ENCODE results near the gene RPL29.
"Not testable (repeated sequence)": the region's sequence is repeated elsewhere in the genome, so short reads cannot be mapped to it uniquely, and the experiment has no call there.

RPL29 gene

DNA sequence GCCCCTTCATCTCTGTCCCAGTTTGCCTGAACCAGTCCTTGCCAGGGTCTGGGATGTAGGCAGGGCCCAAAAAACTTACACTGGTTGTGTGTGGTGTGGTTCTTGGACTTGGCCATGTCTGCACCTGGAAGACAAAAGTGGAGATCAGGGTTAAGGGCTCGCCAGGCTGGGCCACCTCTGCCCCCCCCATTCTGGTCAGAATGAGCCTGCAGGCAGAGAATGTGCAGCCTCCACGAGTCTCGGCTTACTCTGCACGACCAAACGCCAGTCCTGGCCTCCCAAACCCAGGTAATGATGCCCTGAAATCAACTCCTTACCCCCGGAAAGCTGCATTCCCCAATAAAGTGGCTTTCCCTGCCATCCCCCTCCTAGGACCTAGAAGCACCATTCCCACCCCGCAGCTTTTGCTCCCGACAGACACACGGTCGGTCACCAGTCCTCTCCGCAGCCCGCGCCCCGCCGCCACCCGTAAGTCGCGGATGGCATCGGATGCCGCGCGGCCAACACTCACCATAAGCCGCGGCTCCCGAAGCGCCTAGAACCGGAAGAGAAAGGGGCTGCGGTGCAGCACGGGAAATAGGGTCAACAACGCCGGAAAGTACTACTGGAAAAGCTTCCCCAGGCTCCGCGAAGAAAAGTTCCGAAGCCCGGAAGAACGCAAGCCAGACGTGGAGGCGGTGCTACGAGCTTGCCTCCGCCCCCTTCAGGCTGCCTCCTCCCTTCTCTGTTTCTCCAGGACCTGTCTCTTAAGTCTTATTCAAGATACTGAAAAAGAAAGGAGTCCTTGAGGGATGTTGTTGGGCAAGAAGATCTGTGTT is at the start of gene RPL29:
Gene RPL29, minus strand, starts transcription at position 550 of the 818 bp plus-strand sequence. Its CDS starts 434 bp downstream, at position 116.
- peak; percentile 84 for DNase-seq (ENCODE audit: low read depth)

DNA sequence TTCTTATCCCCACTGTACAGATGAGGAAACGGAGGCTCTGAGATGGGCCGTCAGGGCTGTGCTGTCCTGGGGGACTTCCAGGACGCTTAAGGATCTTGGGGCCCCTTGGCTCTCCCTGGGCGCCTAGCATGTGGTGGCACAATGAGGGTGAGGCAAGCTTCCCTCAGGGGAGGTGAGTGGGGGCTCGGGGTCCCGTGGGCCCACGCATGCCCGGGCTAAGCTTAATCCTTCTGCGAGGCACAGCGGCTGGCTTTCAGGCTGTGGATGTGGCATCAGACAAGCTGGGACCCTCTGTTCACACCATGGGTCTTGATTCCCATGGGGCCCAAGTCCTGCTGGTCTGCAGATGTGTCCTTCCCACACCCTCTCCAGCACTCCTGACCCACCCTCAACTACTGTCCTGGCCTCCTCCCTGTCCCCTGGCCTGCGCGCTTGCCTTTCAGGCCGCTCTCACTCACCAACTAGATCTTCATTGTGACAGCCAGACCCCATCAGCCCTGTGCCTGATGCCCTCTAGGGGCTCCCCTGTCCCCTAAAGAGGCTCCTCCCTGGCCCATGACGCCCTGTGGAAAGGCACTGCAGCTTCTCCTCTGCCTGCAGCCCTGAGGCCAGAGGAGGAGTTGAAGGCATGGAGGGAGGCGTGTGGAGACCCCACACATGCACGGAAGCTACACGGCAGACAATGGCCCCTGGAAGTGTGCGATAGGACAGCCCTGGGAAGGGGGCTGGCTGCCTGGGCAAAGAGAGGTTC is 49.3 kb upstream of the RPL29 start:
- no peak for DNase-seq (ENCODE audit: low read depth)

DNA sequence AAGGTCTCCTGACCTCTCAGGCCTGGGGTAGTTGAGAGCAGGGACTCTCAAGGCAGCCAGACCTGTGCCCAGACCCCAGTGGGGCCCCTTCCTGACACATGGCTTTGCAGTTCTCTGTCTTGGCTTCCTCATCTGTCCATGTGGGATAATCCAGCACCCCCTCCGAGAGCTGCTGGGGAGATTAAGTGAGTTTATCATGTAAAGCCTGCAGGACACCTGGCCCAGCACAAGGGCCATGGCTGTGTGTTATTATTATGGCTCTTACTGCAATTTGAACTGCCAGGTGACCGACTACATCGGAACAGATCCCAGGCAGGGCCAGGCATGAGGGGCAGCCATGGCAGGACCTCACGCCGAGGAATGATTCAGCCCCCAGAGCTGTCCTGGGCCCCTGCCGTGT is 48.1 kb upstream of the RPL29 start:
- no peak for DNase-seq (ENCODE audit: low read depth)

DNA sequence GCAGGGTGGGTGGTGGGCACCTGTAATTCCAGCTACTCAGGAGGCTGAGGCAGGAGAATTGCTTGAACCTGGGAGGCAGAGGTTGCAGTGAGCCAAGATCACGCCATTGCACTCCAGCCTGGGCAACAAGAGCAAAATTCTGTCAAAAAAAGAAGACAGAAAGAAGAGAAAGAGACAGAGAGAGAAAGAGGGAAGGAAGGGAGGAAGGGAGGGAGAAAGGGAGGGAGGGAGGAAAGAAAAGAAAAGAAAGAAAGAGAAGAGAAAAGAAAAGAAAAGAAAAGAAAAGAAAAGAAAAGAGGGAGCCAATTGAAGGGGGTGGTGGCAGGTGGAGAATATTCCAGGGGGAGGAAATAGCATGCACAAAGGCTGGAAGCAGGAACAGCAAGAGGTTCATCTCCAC is 47.3 kb upstream of the RPL29 start:
- not testable (repeated sequence) for DNase-seq (ENCODE audit: low read depth)

DNA sequence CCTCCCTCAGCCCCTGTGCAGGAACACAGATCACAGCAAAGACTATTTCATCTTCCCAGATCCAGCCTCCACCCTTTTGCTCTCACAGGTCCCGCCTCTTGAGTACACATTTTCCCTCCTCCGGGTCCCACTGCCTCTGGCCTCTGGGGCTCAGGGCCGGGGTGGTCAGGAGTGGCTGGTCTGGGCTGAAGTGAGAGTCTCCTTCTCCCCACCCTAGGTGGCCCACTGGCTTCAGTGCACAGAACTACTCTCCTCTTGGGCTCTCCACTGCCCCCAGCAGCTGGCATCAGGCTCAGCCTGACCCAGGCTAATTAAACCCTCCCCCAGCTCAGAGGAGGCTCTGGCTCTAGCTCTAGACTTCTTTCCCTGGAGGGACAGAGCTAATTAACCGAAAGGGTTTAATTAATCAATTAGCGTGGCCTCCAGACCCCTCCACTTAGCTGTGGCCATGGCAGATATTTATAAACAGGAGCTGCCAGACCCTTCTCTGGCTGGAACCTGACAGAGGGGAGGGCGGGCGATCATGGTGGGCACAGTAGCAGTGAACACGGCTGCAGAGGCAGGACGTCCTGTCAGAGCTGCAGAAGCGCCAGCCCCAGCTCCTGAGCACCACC is 45.5 kb upstream of the RPL29 start:
- no peak for DNase-seq (ENCODE audit: low read depth)

DNA sequence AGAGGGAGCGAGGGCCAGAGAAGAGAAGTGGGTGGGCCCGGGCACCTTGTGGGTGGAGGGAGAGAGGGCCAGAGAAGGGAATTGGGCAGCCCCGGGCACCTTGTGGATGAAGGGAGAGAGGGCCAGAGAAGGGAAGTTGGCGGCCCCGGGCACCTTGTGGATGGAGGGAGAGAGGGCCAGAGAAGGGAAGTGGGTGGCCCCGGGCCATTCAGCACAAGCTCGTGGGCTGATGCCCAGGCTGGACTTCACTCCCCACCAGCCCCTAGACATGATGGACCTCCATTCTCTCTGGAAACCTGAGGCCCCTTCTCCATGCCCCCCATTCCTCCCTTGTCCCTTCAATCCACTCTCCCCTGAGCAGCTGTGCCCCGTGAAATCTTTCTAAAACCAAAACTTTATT is 44.9 kb upstream of the RPL29 start:
- no peak for DNase-seq (ENCODE audit: low read depth)

DNA sequence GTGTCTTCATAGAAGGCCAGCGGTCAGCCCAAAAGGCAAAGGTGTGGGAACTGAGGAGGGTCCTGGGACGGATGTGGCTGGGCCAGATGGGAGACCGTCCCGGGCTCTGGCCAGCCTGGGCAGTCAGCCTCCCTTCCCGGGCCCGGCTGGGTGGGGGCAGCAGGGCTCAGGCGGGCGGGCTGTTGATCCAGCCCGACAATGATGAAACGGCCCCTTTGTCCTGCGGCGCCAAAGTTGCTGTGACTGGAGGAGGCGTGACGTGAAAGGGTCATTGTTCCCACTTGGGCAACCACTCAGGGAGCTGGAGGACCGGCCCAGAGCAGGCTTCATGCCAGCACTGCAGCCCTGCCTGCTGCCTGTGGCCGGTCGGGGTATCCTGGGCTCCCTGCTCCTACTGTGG is 44.2 kb upstream of the RPL29 start:
- no peak for DNase-seq (ENCODE audit: low read depth)

DNA sequence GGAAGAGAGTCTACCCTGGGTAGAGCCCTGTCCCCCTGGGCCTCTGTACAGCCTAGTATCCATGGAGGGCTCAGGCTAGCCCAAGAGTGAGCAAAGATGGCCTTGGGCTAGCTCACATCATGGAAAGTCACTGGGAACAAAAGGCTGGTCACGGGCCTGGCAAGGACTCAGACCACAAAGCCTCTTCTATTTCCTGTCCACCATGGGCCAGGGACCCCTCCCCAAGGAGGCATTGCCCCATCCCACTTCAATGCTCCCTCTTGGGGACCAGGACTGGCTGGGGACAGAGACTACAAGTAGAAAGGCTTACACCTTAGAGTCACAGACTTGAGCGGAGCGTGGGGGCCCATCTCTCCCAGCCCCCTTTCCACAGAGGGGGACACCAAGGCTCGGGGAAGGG is 43.7 kb upstream of the RPL29 start:
- no peak for DNase-seq (ENCODE audit: low read depth)

DNA sequence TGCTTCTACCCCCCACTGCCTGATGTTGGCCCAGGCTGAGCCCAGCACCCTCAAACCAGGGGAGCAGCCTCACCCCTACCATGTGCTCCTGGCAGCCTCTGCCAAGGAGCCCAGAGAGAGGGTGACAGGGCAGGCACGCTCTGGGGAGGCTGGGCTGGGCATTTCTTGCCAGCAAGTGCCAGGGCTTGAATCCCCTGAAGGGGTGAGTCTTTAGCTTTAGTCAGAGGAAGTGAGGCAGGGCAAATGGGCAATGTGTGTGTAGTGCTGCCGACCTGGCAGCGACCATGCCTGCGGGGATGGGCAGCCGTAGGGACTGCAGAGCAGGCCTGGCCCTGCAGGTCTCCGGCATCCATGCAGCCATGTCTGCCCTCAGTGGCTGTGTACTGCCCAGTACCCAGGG is 42.5 kb upstream of the RPL29 start:
- no peak for DNase-seq (ENCODE audit: low read depth)

DNA sequence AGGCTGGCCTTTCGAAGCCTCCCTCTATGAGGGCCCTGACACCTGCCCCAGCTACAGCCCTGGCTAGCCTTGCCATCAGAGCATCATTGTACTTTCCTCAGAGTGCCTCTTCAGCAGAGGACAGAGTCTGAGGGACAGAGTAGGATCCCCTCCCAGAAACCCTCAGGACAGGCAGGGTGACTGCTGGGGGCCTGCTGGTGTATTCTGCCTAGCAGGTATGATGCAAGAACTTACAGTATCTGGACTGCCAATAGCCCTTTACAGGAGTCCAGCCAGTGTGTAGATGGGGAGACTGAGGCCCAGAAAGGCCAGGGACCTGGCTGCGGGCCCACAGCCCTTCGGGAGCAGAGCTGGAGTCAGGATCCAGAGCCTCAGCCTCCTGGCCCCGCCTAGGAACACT is 41.6 kb upstream of the RPL29 start:
- DNase-seq (ENCODE audit: low read depth): no peak

DNA sequence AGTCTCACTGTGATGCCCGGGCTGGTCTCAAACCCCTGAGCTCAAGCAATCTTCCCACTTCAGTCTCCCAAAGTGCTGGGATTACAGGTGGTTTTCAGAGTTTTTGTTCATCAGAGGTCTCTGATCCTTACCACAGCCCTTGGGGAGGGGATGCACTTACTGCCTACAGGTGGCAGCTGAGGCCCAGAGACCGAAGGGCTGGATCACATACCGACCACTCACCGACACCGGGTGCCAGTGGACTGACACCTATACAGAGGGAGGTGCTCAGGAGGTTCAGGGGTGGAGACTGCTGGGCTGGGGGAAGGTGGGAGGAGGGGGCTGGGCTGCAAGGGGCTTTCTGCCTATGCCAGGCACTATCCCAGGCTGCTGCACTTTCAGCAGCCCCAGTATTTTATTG is 41.1 kb upstream of the RPL29 start:
- DNase-seq (ENCODE audit: low read depth): no peak

DNA sequence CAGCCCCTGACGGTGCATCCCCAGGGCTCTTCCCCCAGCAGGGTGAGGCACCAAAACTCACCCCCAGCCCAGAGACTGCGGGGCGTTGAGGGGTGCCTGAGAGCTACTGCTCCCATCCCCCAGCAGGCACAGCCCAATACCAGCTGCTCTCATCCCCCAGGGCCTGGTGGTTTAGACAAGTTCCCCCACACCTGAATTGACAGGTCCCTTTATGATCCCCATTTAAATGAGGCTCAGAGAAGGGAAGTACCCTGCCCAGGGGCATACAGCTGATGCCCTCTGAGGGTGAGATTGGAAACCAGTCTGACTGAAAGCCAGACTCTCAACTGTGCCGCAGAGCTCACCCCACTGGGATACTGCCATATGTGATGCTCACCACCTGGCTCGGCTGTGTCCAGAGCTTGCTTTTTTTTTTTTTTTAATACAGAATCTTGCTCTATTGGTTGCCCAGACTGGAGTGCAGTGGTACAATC is 40.6 kb upstream of the RPL29 start:
- DNase-seq (ENCODE audit: low read depth): no peak

DNA sequence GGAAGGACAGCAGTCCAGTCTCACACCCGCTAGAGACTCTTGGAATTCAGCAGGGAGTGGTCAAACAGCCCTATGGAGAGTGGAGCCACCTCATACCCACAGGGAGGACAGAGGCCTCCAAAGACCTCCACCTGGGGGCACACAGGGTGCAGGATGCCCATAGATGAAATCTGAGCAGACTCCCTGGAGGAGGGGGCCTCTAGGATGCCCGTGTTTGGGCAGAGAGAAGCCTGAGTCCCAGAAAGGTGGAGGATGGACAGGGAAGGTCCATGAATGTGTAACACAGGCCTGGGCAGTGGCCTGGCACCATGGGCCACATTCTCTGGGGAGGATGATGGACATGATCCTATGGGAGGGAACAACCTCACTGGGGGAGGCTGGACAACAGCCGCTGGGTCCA is 39.0 kb upstream of the RPL29 start:
- DNase-seq (ENCODE audit: low read depth): no peak

DNA sequence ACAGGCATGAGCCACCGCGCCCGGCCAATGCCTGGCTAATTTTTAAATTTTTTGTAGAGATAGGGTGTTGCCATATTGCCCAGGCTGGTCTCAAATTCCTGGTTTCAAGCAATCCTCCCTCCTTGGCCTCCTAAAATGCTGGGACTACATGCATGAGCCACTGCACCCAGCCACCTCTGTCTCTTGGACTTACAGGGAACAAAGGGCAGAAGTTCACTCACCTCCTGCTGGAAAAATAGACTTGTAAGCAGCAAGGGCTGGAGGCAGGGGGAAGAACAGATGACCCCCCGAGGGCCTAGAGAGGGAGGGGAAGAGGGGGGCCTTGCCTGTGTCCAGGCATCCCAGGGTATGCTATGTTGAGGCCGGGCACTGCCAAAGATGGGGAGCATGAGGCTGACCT is 38.5 kb upstream of the RPL29 start:
- no peak for DNase-seq (ENCODE audit: low read depth)

DNA sequence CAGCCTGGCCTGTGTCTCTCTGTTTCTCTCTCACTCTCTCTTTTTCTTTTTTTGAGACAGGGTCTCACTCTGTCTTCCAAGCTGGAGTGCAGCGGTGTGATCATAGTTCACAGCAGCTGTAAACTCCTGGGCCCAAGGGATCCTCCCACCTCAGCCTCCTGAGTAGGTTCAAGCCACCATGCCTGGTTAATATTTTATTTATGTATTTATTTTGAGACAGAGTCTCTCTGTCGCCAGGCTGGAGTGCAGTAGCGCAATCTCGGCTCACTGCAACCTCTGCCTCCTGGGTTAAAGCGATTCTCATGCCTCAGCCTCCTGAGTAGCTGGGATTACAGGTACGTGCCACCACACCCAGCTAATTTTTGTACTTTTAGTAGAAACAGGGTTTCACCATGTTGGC is 38.1 kb upstream of the RPL29 start:
- DNase-seq (ENCODE audit: low read depth): not testable (repeated sequence)

DNA sequence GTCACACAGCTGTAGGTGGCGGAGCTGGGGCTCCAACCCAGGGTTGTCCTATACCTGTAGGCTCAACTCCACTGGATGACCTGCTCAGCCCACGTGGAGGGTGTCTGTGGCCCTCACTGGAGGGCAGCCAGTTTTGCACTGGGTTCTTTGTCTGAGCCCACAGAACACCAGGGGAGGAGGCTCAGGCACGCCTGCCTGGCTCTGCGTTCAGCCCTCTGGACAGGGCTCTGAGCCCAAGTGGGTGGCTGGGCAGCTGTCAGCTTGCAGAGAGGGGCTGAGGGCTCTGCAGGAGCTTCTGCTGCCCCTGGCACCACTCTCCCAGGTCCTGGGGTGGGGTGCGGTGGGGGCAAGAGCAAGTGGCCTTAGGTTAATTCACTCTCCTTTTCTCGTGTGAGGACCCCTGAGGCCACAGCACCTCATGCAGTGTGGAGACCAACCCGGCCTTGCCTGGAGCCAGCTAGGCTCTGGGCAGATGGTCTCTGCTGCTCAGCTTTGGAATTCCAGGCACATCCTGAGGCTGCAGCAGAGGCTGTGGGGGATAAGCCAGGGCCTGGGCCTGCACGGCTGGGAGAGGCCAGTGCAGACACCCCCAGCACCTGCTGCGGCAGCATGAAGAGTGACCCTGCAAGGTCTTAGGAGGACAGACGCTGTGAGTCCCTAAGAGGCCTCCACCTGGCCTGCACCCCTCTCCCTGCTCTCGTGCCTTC is 37.2 kb upstream of the RPL29 start:
- no peak for DNase-seq (ENCODE audit: low read depth)

DNA sequence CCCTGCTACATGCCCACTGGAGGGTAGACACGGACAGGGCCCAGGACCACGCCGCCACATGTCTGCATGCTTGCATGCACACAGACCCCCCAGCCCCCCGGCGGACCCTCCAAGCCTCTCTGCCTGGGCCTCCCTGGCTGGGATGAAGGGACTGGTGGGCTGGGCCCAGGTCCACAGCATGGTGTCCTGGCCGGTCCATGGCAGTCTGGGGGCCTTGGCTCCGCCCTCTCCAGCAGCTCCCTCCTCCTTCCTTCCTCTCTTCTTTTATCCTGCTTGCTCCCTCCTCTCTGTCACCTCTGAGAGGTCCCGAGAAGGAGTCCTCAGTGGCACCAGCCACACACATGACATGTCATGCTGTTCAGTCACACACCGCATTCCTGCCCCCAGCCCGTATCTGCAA is 36.2 kb upstream of the RPL29 start:
- no peak for DNase-seq (ENCODE audit: low read depth)

DNA sequence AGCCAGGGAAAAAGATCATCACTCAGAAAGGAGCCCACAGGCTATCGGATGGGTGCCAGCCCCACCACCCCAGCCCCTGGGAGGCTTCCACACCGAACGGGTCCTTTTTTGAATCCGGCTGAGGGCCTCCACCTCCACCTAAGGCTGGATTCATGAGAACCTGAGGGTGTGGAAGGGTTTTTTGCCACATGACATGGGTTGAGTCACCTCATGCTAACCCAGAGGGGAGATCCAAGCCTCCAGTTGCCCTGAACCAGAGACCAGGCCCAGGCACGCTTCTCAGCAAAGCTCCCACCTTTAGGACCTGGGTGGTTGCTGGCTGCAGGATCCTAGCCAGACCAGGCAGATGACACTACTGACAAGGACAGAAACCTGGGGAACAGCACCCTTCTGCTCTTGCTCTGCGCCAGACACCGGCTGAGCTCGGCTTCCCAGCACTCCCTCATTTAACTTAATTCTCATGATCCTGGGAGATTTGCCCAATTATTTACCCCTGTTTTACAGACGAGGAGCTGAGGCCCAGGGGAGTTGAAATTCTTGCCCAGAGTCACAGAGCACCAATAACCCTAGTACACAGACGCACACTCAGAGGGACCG is 35.1 kb upstream of the RPL29 start:
- DNase-seq (ENCODE audit: low read depth): no peak

DNA sequence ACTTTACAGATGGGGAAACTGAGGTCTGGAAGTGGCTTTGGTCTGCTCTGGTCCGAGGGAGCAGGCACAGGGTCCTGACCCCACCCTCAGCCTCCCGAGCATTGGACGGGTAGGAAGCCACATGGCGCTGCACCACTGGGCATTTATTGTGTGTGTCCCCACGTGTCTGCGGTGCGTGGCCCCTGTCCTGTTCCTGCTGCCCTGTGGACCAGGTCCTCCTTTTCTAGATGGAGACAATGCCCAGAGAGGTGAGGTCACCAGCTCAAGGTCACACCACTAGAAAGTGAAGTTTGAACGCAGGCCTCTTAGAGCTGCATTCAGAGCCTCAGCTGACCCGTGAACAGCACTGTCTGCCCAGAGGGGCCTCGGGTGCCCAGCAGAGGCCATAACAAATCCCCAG is 33.8 kb upstream of the RPL29 start:
- DNase-seq (ENCODE audit: low read depth): no peak

DNA sequence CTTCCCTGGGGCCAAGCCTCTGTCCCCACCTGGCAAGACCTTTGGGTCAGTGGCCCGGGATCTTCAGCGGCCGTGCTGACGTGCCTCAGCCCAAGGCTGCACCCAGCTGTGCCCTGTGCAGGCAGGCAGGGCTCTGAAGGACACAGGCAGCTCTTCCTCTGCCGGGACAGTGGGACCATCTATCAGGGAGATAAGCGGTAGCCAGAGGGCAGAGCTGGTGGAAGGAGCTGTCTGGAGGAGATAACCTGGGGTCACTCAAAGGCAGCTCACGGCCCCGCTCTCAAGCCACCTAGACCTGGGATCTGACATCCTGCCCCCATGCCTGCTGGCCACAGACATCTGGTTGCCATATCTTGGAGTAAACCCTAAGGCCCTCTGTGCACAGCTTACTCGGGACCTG is 33.4 kb upstream of the RPL29 start:
- DNase-seq (ENCODE audit: low read depth): no peak

DNA sequence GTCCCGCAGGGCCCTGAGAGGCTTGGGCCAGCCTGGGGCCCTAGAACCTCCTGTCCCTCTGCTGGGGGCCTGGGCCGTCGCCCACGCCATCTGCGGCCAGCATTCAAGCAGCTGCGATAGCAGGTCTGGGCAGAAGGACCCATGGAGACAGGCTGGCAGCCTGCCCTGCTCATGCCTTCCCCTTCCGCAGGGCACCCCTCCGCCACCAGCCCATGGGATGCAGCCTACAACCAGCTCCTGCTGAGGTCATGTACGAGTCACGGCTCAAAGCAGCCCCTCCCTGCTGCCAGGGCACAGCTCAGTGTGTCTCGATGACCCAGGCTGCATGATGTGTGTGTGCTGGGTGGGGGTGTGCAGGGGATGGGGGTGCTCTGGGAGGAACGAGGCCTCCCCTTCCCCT is 32.9 kb upstream of the RPL29 start:
- no peak for DNase-seq (ENCODE audit: low read depth)

DNA sequence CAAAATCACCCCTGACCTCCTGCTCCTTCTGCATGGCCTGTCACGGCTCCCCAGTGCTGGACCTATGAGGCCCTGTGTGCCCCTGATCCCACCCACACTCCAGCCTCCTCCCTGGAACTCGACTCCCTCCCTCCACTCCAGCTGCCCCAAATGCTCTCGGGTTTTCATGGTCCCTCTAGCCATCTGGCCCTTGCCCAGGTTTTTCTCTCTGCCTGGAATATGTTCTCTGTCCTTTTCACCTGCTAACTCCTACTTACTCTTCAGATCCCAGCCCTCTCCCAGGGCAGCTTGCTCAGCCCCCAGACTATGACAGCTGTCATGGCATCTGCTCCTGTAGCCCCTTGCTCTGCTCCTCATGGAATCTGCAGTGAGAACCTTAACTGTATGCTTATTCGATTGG is 30.3 kb upstream of the RPL29 start:
- DNase-seq (ENCODE audit: low read depth): no peak
